ENCODE results near the gene GIMAP2. TPM values are rescaled to one million over a fixed set of nuclear protein-coding genes. Genes with fewer than 3 reads are reported as not detected.

GIMAP2 gene
- total RNA-seq, 2 donors from 2014 or later, result 7.0 to 9.2 TPM

Other genes starting within 250 kb of the GIMAP2 start
- 10 to 100 TPM; 16.6 to 19.7 TPM for gene GIMAP8, start 235.1 kb upstream of the GIMAP2 start, total RNA-seq
- 10 to 100 TPM; 25.0 to 26.0 TPM for gene GIMAP7, start 170.8 kb upstream of the GIMAP2 start, total RNA-seq
- 10 to 100 TPM; 30.2 to 40.4 TPM for gene GIMAP4, start 118.3 kb upstream of the GIMAP2 start, total RNA-seq
- gene GIMAP6, start 53.3 kb upstream of the GIMAP2 start, total RNA-seq, result 10 to 100 TPM; 35.4 to 36.8 TPM
- gene GIMAP1, start 30.9 kb downstream of the GIMAP2 start, total RNA-seq, result 1 to 10 TPM; 4.5 to 7.0 TPM
- 10 to 100 TPM; 18.6 to 25.6 TPM for gene GIMAP5, start 51.7 kb downstream of the GIMAP2 start, total RNA-seq
- 100 to 1,000 TPM; 125 to 241 TPM for gene TMEM176B, start 114.7 kb downstream of the GIMAP2 start, total RNA-seq
- gene TMEM176A, start 115.1 kb downstream of the GIMAP2 start, total RNA-seq, result 100 to 1,000 TPM in 1 of 2 donors, 10 to 100 TPM in 1; 92.1 to 110 TPM
- gene AOC1, start 166.8 kb downstream of the GIMAP2 start, total RNA-seq, result under 1 TPM; 0.21 to 0.37 TPM

Measured in left cardiac atrium (tissue), 2 donors.